Lower leg skin (tissue), 3 donors: ENCODE measurements around the gene PCK1.

Experiments used
- POLR2A ChIP-seq, 2 donors: fragments of 450-650 bp; IDR thresholded peaks; one replicate each; pipeline ENCODE4 v1.6.1; 2016 to 2017; ENCODE audit warnings: antibody characterized with exemption in 2 of 2, mild to moderate bottlenecking in 1 of 2, moderate library complexity in 1 of 2
- TF ChIP-seq, protein P1 (sequence below), 3 donors: fragments of 450-650 bp; IDR thresholded peaks; one replicate each; pipeline ENCODE4 v1.5.1; 2016; ENCODE audit warnings: antibody characterized with exemption in 3 of 3, mild to moderate bottlenecking in 3 of 3, moderate library complexity in 2 of 3

DNA sequence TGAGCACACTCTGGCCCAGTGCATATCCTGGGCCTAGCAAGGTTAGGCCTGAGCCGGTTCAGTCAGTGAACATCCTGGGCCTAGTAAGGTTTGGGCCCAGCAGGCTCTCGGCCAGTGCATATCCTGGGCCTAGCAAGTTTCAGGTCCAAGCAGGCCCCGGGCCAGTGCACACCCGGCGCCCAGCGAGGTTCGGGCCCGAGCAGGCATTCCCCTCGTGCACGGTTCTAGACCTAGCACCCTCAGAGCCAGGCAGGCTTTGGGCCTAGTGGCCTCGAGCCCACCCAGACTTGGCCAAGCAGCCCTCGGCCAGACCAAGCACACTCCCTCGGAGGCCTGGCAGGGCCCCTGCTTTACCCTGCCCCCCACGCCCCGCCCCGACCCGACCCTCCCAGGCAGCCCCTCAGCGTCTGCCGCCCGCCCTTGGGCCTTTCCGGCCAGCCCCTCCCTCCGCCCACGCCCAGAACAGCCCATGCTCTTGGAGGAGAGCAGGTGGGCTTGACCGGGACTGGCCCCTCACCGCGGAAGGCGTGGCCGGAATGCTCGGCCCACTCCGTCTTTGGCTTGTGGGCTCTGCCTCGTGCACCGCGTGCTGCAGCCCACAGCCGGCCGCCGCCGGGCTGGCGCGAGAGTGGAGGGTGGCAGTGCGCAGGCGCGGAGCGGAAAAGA, 36.3 kb upstream of the PCK1 start, which contains the start of gene CTCFL:
- TF ChIP-seq, protein P1, sequence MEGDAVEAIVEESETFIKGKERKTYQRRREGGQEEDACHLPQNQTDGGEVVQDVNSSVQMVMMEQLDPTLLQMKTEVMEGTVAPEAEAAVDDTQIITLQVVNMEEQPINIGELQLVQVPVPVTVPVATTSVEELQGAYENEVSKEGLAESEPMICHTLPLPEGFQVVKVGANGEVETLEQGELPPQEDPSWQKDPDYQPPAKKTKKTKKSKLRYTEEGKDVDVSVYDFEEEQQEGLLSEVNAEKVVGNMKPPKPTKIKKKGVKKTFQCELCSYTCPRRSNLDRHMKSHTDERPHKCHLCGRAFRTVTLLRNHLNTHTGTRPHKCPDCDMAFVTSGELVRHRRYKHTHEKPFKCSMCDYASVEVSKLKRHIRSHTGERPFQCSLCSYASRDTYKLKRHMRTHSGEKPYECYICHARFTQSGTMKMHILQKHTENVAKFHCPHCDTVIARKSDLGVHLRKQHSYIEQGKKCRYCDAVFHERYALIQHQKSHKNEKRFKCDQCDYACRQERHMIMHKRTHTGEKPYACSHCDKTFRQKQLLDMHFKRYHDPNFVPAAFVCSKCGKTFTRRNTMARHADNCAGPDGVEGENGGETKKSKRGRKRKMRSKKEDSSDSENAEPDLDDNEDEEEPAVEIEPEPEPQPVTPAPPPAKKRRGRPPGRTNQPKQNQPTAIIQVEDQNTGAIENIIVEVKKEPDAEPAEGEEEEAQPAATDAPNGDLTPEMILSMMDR (IDR thresholded peaks at IDR 0.05): no peak
- no peak for TF ChIP-seq POLR2A (IDR thresholded peaks at IDR 0.05)
